Sigmoid colon (tissue), 7 donors: ENCODE measurements around the gene CACNG1. TPM values are rescaled to one million over a fixed set of nuclear protein-coding genes. Genes with fewer than 3 reads are reported as not detected.
"Not testable (repeated sequence)": the region's sequence is repeated elsewhere in the genome, so short reads cannot be mapped to it uniquely, and the experiment has no call there.

Source experiments
- DNase-seq: peaks from one replicate; pipeline ENCODE4 v3.0.0-alpha.2; 2019
- H3K27ac ChIP-seq, 4 donors: fragments of 200-600 bp; sonication (generic); one replicate each; pipeline ENCODE4 v1.5.1; 2016 to 2019; ENCODE audit warnings: mild to moderate bottlenecking in 1 of 4
- H3K27me3 ChIP-seq, 3 donors: fragments of 200-600 bp; sonication (generic); one replicate each; pipeline ENCODE4 v1.5.1; 2019; ENCODE audit warnings: mild to moderate bottlenecking in 1 of 3
- H3K36me3 ChIP-seq, 4 donors: fragments of 200-600 bp; sonication (generic); one replicate each; pipeline ENCODE4 v1.5.1; 2016 to 2019
- H3K4me1 ChIP-seq, 4 donors: fragments of 200-600 bp; sonication (generic); one replicate each; pipeline ENCODE4 v1.5.1; 2017 to 2019
- H3K4me3 ChIP-seq, 4 donors: fragments of 200-600 bp; sonication (generic); one replicate each; pipeline ENCODE4 v1.5.1; 2017 to 2019; ENCODE audit warnings: mild to moderate bottlenecking in 2 of 4, moderate library complexity in 1 of 4
- H3K9me3 ChIP-seq, 4 donors: fragments of 200-600 bp in 3 of 4; sonication (generic) in 3 of 4; one replicate each; pipeline versions ENCODE4 v1.5.1 to v1.6.1; 2013 to 2019
- CTCF ChIP-seq, 4 experiments: fragments of 450-650 bp in 3 of 4; fragments of 200-600 bp in 1 of 4; IDR thresholded peaks; one replicate each; pipeline ENCODE4 v1.5.1; 2016 to 2019; ENCODE audit warnings: antibody characterized with exemption in 4 of 4, mild to moderate bottlenecking in 3 of 4, moderate library complexity in 2 of 4
- EP300 ChIP-seq, 4 donors: sonication (generic); formaldehyde crosslinking; IDR thresholded peaks; one replicate each; pipeline ENCODE4 v1.6.1; 2017; ENCODE audit warnings: antibody characterized with exemption in 4 of 4
- POLR2A ChIP-seq, 2 donors: fragments of 450-650 bp; IDR thresholded peaks; one replicate each; pipeline ENCODE4 v1.6.1; 2016; ENCODE audit warnings: antibody characterized with exemption in 2 of 2, mild to moderate bottlenecking in 2 of 2, moderate library complexity in 2 of 2
- POLR2AphosphoS5 ChIP-seq, 4 donors: sonication (generic); formaldehyde crosslinking; IDR thresholded peaks; one replicate each; pipeline ENCODE4 v1.6.1; 2017; ENCODE audit warnings: antibody characterized with exemption in 4 of 4
- WGBS, 2 donors: extraction: QIAGEN DNeasy Blood & Tissue Kit; methylation state at CpG; one replicate each; pipeline ENCODE4 v1.1.7; 2013; 5-methylcytosine and 5-hydroxymethylcytosine counted together
- intact Hi-C: fragments of 100-400 bp; cut with DNase I; formaldehyde crosslinking; loops from one replicate; pipeline ENCODE4 v1.15.1; 2023
- polyA plus RNA-seq, 3 donors: library from polyadenylated mRNA; stranded (reverse); fragments of 200-250 nt; gene quantifications; one replicate each; pipeline ENCODE4 v1.2.3, GENCODE V29; 2013
- total RNA-seq, 4 donors: library from RNA; depleted of rRNA; stranded (reverse); fragments of >200 nt; gene quantifications; one replicate each; pipeline ENCODE4 v1.1.0, GENCODE V29; 2016
- donor health status: healthy with polysubstance abuse.
- donor health status: Bipolar disorder and iron deficiency.
- donor health status: healthy.

CACNG1 gene
- total and polyA plus RNA-seq, 7 donors = not detected

GRCh38 chr17:67098006-67098405 is 53.7 kb downstream of the CACNG1 start:
- WGBS, 2 donors = 98 to 99% methylated on average over 1 of the region's 1 CpG
- intact Hi-C loops = no loop called here
- H3K4me3 ChIP-seq = no peak overlapping the region

GRCh38 chr17:67104641-67105040 is 60.3 kb downstream of the CACNG1 start:
- 95 to 96% methylated on average over 7 of the region's 7 CpGs for WGBS, 2 donors
- H3K27me3 ChIP-seq, H3K4me3 ChIP-seq, DNase-seq, H3K27ac ChIP-seq, H3K9me3 ChIP-seq, intact Hi-C loops, H3K4me1 ChIP-seq: not testable (repeated sequence)
- H3K36me3 ChIP-seq = peaks cover 5 to 41% (median 26%) of the 10 kb centered on the region in 4 donors

More at GRCh38 chr17:67098006-67098405, 53.7 kb downstream of the CACNG1 start:
- H3K36me3 ChIP-seq = no peaks in the 10 kb centered on the region
- no peak for DNase-seq
- H3K27me3 ChIP-seq = no peaks in the 10 kb centered on the region
- peaks cover 0 to 3% (median under 1%) of the 10 kb centered on the region in 4 donors for H3K4me1 ChIP-seq
- no peak overlapping the region for H3K27ac ChIP-seq
- no peaks in the 10 kb centered on the region for H3K9me3 ChIP-seq
- TF ChIP-seq EP300 (IDR thresholded peaks at IDR 0.05) = no peak
- TF ChIP-seq CTCF (IDR thresholded peaks at IDR 0.05) = no peak
- no peak for TF ChIP-seq POLR2AphosphoS5 (IDR thresholded peaks at IDR 0.05)
- TF ChIP-seq POLR2A (IDR thresholded peaks at IDR 0.05) = no peak

GRCh38 chr17:67105213-67105612 is 60.9 kb downstream of the CACNG1 start:
- DNase-seq = no peak
- H3K9me3 ChIP-seq = no peaks in the 10 kb centered on the region
- TF ChIP-seq POLR2AphosphoS5 (IDR thresholded peaks at IDR 0.05) (no peak), POLR2A (IDR thresholded peaks at IDR 0.05) (no peak), EP300 (IDR thresholded peaks at IDR 0.05) (no peak), CTCF (IDR thresholded peaks at IDR 0.05) (no peak)
- H3K4me3 ChIP-seq = no peak overlapping the region
- H3K27me3 ChIP-seq = no peaks in the 10 kb centered on the region
- H3K4me1 ChIP-seq = peaks cover 0 to 8% (median 0%) of the 10 kb centered on the region in 4 donors
- H3K36me3 ChIP-seq = peaks cover 5 to 46% (median 27%) of the 10 kb centered on the region in 4 donors
- H3K27ac ChIP-seq = no peak overlapping the region
- intact Hi-C loops = no loop called here

Other genes with a start within 250 kb of the CACNG1 start
- gene CACNG5, start 209.4 kb upstream of the CACNG1 start, total RNA-seq = 1 to 10 TPM in 1 of 4 donors, not detected in 3; 1.1 TPM
- not detected for gene CACNG5, start 209.4 kb upstream of the CACNG1 start, polyA plus RNA-seq
- gene CACNG4, start 79.8 kb upstream of the CACNG1 start, total RNA-seq = under 1 TPM; 0.16 to 0.83 (median 0.38) TPM
- gene CACNG4, start 79.8 kb upstream of the CACNG1 start, polyA plus RNA-seq = under 1 TPM in 2 of 3 donors, not detected in 1; under 0.01 to 0.23 TPM
- 10 to 100 TPM; 31.7 to 61.5 (median 53.6) TPM for gene HELZ, start 200.6 kb downstream of the CACNG1 start, total RNA-seq
- 1 to 10 TPM; 2.4 to 8.6 (median 6.0) TPM for gene HELZ, start 200.6 kb downstream of the CACNG1 start, polyA plus RNA-seq